Adrenal gland (tissue), 5 donors: ENCODE measurements around the gene SH2D4B.
A peak's percentile ranks its signal among the peaks of the same experiment; 100 is the strongest.

ENCODE experiments used
- CTCF ChIP-seq, 6 experiments: fragments of 450-650 bp in 4 of 6; fragments of 200-600 bp in 2 of 6; sonication (generic) in 1 of 6; IDR thresholded peaks; 1 replicate in 5 of 6; 2 replicates in 1 of 6; pipeline versions ENCODE4 v1.5.1 to v1.8.0; 2016 to 2021; ENCODE audit warnings: antibody characterized with exemption in 6 of 6, mild to moderate bottlenecking in 2 of 6, moderate library complexity in 1 of 6
- POLR2A ChIP-seq, 2 donors: fragments of 450-650 bp; IDR thresholded peaks; one replicate each; pipeline ENCODE4 v1.6.1; 2017; ENCODE audit warnings: antibody characterized with exemption in 2 of 2, mild to moderate bottlenecking in 2 of 2, moderate library complexity in 1 of 2
- donor health status: DM: no; HTN: no; CAD: no.

- TF ChIP-seq CTCF (IDR thresholded peaks at IDR 0.05), result peak; percentile 79 to 89 (median 86)
- TF ChIP-seq POLR2A (IDR thresholded peaks at IDR 0.05), result no peak
Measured at GRCh38 chr10:80662429-80663261, 124.9 kb downstream of the SH2D4B start.
